Keratinocyte (primary cell): ENCODE data around the gene ERVMER34-1. TPM values are rescaled to one million over a fixed set of nuclear protein-coding genes. Genes with fewer than 3 reads are reported as not detected.

Experiments used
- DNase-seq: peaks from one replicate; pipeline ENCODE4 v3.0.0-alpha.2; 2011; ENCODE audit warnings: low read depth, missing footprints, low spot score
- FAIRE-seq: peaks from 2 replicates; lab custom pipeline; 2011; peaks lifted over from hg19 to GRCh38; lab: Jason Lieb, UNC
- H2AFZ ChIP-seq: 2 replicates; pipeline ENCODE4 v1.6.0; 2012; ENCODE audit warnings: low read length, control low read depth, inconsistent platforms; ENCODE audit not compliant: control insufficient read depth
- H3K27ac ChIP-seq: 2 replicates; pipeline ENCODE4 v1.5.1; 2011; ENCODE audit warnings: low read length; ENCODE audit not compliant: control insufficient read depth, insufficient read depth
- H3K27me3 ChIP-seq: 3 replicates; pipeline ENCODE4 v1.6.0; 2011; ENCODE audit warnings: low read length; ENCODE audit not compliant: control insufficient read depth, insufficient read depth; ENCODE audit errors: extremely low read depth
- H3K36me3 ChIP-seq, 2 experiments: 2 replicates in 1 of 2; 3 replicates in 1 of 2; pipeline ENCODE4 v1.5.1; 2011; ENCODE audit warnings: low read length in 2 of 2, mild to moderate bottlenecking in 1 of 2; ENCODE audit not compliant: control insufficient read depth in 2 of 2, insufficient read depth in 2 of 2; ENCODE audit errors: extremely low read depth in 1 of 2
- H3K4me1 ChIP-seq: 3 replicates; pipeline ENCODE4 v1.5.1; 2011; ENCODE audit warnings: low read length; ENCODE audit not compliant: control insufficient read depth, insufficient read depth; ENCODE audit errors: extremely low read depth
- H3K4me2 ChIP-seq: 3 replicates; pipeline ENCODE4 v1.6.0; 2011; ENCODE audit warnings: low read depth, low read length; ENCODE audit not compliant: control insufficient read depth, insufficient read depth; ENCODE audit errors: extremely low read depth
- H3K4me3 ChIP-seq, 3 experiments: fragments of 200-600 bp in 1 of 3; sonication (generic) in 1 of 3; 2 replicates in 2 of 3; 3 replicates in 1 of 3; pipeline ENCODE4 v1.5.1; 2011 to 2016; ENCODE audit warnings: low read length in 3 of 3, mild to moderate bottlenecking in 3 of 3, control low read depth in 2 of 3, inconsistent platforms in 1 of 3, low read depth in 1 of 3, mixed read lengths in 1 of 3, mixed run types in 1 of 3, moderate library complexity in 1 of 3; ENCODE audit not compliant: control insufficient read depth in 2 of 3, insufficient read depth in 2 of 3; ENCODE audit errors: extremely low read depth in 1 of 3
- H3K79me2 ChIP-seq: 2 replicates; pipeline ENCODE4 v1.6.0; 2012; ENCODE audit warnings: low read length; ENCODE audit not compliant: control insufficient read depth, insufficient read depth
- H3K9ac ChIP-seq: 3 replicates; pipeline ENCODE4 v1.6.0; 2011; ENCODE audit warnings: low read length; ENCODE audit not compliant: control insufficient read depth, insufficient read depth; ENCODE audit errors: extremely low read depth
- H3K9me1 ChIP-seq: 3 replicates; pipeline ENCODE4 v1.6.0; 2011; ENCODE audit warnings: low read length; ENCODE audit not compliant: control insufficient read depth, insufficient read depth; ENCODE audit errors: extremely low read depth
- H3K9me3 ChIP-seq: 2 replicates; pipeline ENCODE4 v1.5.1; 2012; ENCODE audit warnings: low read depth, low read length; ENCODE audit not compliant: control insufficient read depth
- H4K20me1 ChIP-seq: 3 replicates; pipeline ENCODE4 v1.6.0; 2011; ENCODE audit warnings: low read length; ENCODE audit not compliant: control insufficient read depth, insufficient read depth; ENCODE audit errors: extremely low read depth
- CTCF ChIP-seq, 3 experiments: IDR thresholded peaks in 1 of 3; conservative IDR thresholded peaks in 1 of 3; optimal IDR thresholded peaks in 1 of 3; 2 replicates in 2 of 3; 3 replicates in 1 of 3; pipeline versions ENCODE3 to v1.5.1; 2011; ENCODE audit warnings: low read length in 3 of 3, mild to moderate bottlenecking in 3 of 3, moderate library complexity in 2 of 3, control low read depth in 1 of 3, inconsistent platforms in 1 of 3; ENCODE audit not compliant: insufficient read depth in 2 of 3; ENCODE audit errors: extremely low read depth in 1 of 3
- EZH2 ChIP-seq: IDR thresholded peaks from one replicate; pipeline ENCODE4 v1.6.1; 2012; ENCODE audit warnings: inconsistent platforms, mild to moderate bottlenecking, low read length, moderate library complexity
- dilution Hi-C: fragments of 300-500 bp; cut with MboI; formaldehyde crosslinking; loops from one replicate; pipeline ENCODE4 v1.7.0; 2020; ENCODE audit warnings: low sequenced_read_pairs; ENCODE audit not compliant: extremely low pct_ligation_motif_present
- polyA plus RNA-seq, 5 experiments: library from polyadenylated mRNA; depleted of rRNA in 3 of 5; stranded (reverse) in 3 of 5; stranded (forward) in 1 of 5; unstranded in 1 of 5; fragments of >200 nt; gene quantifications; 1 replicate in 1 of 5; 2 replicates in 3 of 5; 3 replicates in 1 of 5; pipeline versions ENCODE4 v1.2.1 to v1.2.3, GENCODE V29; 2011 to 2012; ENCODE audit warnings: missing spikeins in 2 of 5, low read depth in 1 of 5, low replicate concordance in 1 of 5

The ERVMER34-1 gene
- polyA plus RNA-seq, 1 donor (not counting 4 experiments of a cell fraction or from before 2014, with no cell fraction given): 4.3 TPM

- Histone ChIP-seq H3K27me3 (no peaks in the 10 kb centered on the region), H3K27ac (peak overlapping the region; percentile 59), H3K9me1 (no peaks in the 10 kb centered on the region), H3K4me2 (peak overlapping the region; percentile 73), H3K79me2 (peaks cover 27% of the 10 kb centered on the region), H2AFZ (peak overlapping the region; percentile 93), H3K9me3 (no peaks in the 10 kb centered on the region), H4K20me1 (no peaks in the 10 kb centered on the region), H3K4me3 (peak overlapping the region; percentile 55 to 67 (median 65)), H3K36me3 (peaks cover 17 to 22% of the 10 kb centered on the region in 2 experiments), H3K9ac (peak overlapping the region; percentile 61), H3K4me1 (peaks cover 31% of the 10 kb centered on the region)
- TF ChIP-seq EZH2 (no peak), CTCF (optimal IDR thresholded peaks at IDR 0.05 in 1 of 3, IDR thresholded peaks at IDR 0.05 in 1 of 3, conservative IDR thresholded peaks at IDR 0.05 in 1 of 3; ENCODE audit: extremely low read depth in 1 of 3, insufficient read depth in 2 of 3, low read length in 3 of 3) (no peak)
- FAIRE-seq: no peak
- dilution Hi-C loops: no loop called here
- no peak for DNase-seq
Observed at GRCh38 chr4:52711834-52712250, 39.4 kb downstream of the ERVMER34-1 start.

- TF ChIP-seq EZH2 (no peak), CTCF (optimal IDR thresholded peaks at IDR 0.05 in 1 of 3, IDR thresholded peaks at IDR 0.05 in 1 of 3, conservative IDR thresholded peaks at IDR 0.05 in 1 of 3; ENCODE audit: extremely low read depth in 1 of 3, insufficient read depth in 2 of 3, low read length in 3 of 3) (no peak)
- Histone ChIP-seq H3K79me2 (peaks cover 27% of the 10 kb centered on the region), H3K4me1 (peaks cover 31% of the 10 kb centered on the region), H3K27ac (peak overlapping the region; percentile 59), H3K27me3 (no peaks in the 10 kb centered on the region), H3K9me1 (no peaks in the 10 kb centered on the region), H2AFZ (no peak overlapping the region), H3K9ac (no peak overlapping the region), H4K20me1 (no peaks in the 10 kb centered on the region), H3K4me3 (no peak overlapping the region), H3K4me2 (peak overlapping the region; percentile 73), H3K9me3 (no peaks in the 10 kb centered on the region), H3K36me3 (peaks cover 13 to 16% of the 10 kb centered on the region in 2 experiments)
- no peak for DNase-seq
- dilution Hi-C loops: no loop called here
- no peak for FAIRE-seq
Observed at GRCh38 chr4:52711272-52711671, 40.0 kb downstream of the ERVMER34-1 start.
